ENCODE data around the gene SH3RF3.

DNA sequence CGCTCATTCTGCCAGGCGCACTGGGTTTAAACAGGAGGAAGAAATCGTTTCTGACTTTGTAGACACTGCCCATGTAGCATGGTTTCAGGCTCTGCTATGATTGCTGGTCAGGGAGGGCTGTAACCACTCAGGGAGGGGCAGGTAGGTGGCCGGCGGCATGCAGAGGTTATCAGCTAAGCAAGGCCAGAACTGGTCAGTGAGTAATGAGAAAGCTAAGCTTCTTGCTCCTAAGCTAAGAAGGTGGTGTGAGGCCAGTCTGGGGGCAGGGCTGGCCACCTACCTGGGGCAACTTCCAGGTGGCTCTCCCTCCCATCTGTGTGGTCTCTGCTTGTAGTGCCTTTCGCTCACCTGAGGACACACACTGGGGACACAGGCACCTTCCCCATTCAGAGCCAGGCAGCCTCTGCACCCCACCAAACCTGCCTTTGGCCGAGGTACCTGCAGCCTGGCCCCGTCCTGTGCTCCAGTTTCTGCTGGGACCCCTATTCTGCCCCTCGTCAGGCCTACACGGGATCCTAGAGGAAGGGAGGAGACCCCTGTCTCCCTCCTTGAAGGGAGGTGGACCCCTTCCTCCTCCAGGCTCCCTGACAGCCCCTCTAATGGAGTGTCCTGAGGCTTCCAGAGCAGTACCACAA lies 288.8 kb downstream of the SH3RF3 start:
- TF ChIP-seq, protein P1, sequence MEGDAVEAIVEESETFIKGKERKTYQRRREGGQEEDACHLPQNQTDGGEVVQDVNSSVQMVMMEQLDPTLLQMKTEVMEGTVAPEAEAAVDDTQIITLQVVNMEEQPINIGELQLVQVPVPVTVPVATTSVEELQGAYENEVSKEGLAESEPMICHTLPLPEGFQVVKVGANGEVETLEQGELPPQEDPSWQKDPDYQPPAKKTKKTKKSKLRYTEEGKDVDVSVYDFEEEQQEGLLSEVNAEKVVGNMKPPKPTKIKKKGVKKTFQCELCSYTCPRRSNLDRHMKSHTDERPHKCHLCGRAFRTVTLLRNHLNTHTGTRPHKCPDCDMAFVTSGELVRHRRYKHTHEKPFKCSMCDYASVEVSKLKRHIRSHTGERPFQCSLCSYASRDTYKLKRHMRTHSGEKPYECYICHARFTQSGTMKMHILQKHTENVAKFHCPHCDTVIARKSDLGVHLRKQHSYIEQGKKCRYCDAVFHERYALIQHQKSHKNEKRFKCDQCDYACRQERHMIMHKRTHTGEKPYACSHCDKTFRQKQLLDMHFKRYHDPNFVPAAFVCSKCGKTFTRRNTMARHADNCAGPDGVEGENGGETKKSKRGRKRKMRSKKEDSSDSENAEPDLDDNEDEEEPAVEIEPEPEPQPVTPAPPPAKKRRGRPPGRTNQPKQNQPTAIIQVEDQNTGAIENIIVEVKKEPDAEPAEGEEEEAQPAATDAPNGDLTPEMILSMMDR (IDR thresholded peaks at IDR 0.05 in 4 of 5, conservative IDR thresholded peaks at IDR 0.05 in 1 of 5), result no peak
- no peak for TF ChIP-seq POLR2A (IDR thresholded peaks at IDR 0.05)
